Measurements from ENCODE around the gene CCDC15.
"Not testable (repeated sequence)": the region's sequence is repeated elsewhere in the genome, so short reads cannot be mapped to it uniquely, and the experiment has no call there.

CCDC15 gene

DNA sequence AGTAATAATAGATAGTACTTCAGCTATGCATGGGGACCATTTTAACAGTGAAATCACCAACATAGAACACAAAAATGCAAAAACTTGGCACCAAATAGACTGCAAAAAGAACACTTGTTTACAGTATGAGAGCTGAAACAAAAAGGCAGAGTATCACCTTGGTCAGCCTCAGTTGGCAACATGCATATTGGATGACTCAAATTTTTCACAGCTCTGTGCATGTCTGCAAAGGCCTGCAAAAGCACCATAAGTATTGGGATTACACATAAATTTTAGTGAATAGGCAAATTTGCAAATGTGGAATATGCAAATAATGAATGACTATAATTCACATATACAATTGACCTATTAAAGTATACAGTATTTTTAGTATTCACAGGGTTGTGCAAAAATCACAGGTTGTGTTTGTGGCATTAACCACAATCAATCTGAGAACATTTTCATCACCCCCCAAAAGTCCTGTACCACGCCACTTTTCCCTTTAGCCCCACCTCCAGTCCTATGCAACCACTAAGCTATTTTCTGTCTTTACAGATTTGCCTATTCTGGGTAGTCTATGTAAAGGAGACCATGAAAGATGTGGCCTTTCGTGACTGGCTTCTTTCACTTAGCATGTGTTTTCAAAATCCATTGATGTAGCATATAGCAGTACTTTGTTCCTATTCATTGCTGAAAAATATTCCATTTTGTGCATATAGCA lies 47.2 kb downstream of the CCDC15 start:
- DNase-seq: no peak

GRCh38 chr11:125001849-125002248 lies 47.8 kb downstream of the CCDC15 start:
- no peak for DNase-seq

DNA sequence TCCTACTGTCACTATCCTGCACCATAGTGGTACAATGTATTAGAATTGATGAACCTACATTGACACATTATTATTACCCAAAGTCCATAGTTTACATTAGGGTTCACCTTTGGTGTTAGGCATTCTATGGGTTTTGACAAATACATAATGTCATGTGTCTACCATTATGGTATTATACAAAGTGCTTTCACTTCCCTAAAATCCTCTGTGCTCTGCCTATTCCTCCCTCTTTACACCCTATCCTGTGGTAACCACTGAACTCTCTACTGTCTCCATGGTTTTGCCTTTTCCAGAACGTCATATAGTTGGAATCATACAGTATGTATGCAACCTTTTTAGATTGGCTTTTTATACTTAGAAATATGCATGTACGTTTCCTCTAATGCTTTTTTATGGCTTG lies 51.5 kb downstream of the CCDC15 start:
- no peak for DNase-seq

DNA sequence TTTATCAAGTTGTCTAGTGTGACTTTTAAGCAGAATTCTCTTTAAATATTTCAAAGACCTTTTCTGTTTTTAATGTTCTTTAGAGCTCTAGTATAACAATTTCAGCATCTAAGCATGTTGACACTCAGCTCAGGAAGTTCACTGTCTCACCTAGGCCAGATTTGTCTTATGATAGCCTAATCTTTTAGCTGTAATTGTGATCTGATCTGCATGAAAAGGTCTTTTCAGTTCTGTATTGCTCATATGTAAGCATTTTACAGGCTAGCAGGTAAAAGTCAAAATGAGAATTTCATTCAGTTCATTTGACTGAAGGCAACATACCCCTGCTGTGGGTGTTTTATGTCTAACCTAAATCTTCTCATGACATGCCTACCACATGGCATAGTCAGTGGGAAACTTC lies 62.4 kb downstream of the CCDC15 start:
- DNase-seq: no peak

GRCh38 chr11:125020342-125020741 lies 66.3 kb downstream of the CCDC15 start:
- no peak for DNase-seq

GRCh38 chr11:125022551-125022950 lies 68.5 kb downstream of the CCDC15 start:
- no peak for DNase-seq

DNA sequence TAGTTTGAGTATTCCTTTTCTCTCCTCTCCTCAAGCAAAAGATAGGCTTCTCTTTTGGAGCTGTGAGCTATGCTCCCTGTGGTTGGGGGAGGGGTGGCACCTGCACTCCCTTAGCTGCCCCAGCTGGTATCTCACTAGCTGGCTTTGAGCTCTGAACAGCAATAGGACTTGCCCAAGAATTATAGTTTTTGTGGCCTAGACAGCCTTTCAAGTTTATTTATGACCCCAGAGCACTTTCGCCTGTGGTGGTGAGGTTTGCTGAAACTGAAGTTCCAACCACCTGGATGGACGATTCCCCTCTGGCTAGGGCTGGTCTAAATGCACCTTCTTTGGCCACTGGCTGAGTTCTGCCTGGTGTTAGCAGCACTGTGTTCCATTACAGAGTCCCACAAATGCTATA lies 72.0 kb downstream of the CCDC15 start:
- DNase-seq: no peak

DNA sequence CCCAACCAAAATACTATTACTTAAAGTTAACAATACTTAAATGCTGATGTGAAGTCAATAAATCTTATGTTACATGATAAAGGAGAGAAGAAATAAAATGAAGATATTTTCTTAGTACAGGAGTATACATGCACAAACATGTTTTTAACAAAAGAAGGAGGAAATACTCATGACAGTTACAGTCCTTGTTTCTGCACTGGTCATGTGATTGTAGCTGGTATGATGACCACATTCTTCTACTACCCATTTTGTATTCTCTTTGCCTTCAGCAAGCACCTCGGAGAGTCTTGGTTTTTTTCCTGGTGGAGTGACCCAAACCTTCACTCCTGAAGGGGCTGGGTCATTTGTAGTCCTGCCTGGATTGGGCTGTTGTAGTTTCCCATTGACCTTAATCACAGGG lies 75.4 kb downstream of the CCDC15 start:
- not testable (repeated sequence) for DNase-seq

DNA sequence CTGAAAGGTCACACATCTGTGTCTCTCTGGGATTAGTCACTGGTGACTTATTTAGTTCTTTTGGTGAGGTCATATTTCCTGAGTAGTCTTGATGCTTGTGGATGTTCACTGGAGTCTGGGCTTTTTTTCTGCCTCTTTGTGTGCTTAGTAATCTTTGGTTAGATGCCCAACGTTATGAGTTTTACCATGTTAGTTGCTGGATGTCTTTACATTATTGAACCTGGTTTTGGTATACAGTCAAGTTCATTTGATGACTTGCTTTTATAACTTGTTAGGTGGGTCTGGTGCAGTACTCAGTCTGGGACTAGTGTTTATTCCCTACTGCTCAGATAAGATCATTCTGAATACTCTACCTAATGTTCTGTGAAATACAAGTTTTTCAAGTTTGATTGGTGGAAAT lies 82.9 kb downstream of the CCDC15 start:
- DNase-seq: no peak

GRCh38 chr11:125049164-125049792 lies 95.3 kb downstream of the CCDC15 start:
- no peak for DNase-seq

- DNase-seq: no peak
These were observed 98.0 kb downstream of the CCDC15 start for GRCh38 chr11:125052047-125052446.

GRCh38 chr11:125053167-125053566 lies 99.2 kb downstream of the CCDC15 start:
- DNase-seq: no peak

DNA sequence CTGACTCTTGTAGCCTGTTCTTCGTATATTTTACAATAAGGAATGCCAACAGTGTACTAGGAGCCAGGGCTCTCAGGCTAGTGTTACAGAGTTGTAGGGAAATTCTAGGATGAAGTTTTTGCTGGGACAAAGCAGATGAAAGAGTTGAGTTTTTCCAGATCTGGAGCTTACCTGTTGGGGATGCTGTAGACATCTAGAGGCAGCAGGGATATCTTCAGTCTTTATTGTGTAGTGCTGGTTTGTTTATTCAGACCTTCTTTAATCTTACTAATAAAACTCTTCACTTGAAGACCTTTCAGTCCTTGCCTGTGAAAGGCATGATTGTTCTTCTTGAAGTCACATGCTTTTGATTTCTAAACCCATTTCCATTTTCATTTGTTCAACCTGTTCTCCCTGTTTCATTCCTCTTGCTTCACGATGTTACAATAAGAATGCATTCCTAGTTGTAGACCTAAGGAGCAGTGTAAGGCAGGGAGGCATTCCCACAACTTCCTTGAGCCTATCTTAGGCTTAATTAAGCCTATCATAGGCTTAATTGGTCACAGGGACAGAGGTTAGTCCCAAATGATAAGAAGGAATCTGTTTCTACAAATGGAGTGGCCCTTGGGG lies 101.2 kb downstream of the CCDC15 start:
- DNase-seq: no peak

DNA sequence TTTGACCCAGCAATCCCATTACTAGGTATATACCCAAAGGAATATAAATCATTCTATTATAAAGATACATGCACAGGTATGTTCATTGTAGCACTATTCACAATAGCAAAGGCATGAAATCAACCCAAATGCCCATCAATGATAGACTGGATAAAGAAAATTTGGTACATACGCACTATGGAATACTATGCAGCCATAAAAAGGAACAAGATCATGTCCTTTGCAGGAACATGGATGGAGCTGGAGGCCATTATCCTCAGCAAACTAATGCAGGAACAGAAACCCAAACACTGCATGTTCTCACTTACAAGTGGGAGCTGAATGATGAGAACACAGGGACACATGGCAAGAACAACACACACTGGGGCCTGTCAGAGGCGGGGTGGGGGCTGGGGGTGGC lies 102.1 kb downstream of the CCDC15 start:
- DNase-seq: not testable (repeated sequence)

DNA sequence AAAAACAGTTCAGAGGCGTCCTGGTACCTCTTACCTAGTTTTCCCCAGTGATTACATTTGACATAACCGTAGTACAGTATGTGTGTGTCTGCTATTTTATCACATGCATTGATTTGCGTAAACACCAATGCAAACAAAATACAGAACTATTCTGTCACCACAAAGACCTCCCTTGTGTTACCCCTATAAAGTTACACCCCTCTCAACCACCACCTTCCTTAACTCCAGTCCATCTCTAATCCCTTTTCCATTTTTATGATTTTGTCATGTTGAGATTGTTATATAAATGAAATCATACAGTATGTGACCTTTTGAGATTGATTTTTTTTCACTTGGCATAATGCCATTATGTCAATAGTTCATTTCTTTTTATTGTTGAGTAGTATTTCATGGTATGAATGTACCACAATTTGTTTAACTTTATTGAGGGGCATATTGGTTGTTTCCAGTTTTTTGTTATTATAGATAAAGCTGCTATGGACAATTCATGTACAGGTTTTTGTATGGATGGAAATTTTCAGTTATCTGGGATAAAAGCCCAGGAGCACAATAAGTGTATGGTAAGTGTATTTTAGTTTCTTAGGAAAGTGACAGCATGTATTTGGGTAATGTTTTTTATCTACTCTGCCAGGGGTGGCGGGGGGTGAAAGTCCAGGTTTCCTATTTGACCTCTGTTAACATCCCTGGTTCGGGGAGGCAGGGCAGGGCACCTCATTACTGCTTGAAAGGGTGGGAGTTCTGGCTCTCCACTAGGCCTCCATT lies 103.1 kb downstream of the CCDC15 start:
- DNase-seq: no peak

- DNase-seq: no peak
These were observed 103.7 kb downstream of the CCDC15 start for GRCh38 chr11:125057693-125058016.

DNA sequence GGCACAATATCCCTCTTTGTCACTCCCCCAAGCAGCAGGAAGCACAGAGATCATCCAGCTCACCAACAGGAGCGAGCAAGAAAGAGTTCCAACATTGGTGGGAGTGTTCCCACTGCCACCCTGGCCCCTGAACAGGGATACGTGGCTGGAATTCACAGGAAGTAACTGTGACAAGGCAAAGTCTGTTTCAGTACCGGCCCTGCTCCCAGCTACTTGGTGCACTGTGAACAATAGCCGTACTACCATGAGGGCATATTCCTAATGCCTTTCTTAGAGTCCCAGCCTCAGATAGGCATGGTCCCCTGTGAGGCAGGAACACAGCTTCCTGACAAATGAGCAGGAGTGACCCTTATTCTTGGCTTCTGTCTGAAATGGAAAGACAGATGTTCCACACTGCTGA lies 107.3 kb downstream of the CCDC15 start:
- no peak for DNase-seq

- no peak for DNase-seq
These were observed 108.4 kb downstream of the CCDC15 start for GRCh38 chr11:125062218-125062930.

DNA sequence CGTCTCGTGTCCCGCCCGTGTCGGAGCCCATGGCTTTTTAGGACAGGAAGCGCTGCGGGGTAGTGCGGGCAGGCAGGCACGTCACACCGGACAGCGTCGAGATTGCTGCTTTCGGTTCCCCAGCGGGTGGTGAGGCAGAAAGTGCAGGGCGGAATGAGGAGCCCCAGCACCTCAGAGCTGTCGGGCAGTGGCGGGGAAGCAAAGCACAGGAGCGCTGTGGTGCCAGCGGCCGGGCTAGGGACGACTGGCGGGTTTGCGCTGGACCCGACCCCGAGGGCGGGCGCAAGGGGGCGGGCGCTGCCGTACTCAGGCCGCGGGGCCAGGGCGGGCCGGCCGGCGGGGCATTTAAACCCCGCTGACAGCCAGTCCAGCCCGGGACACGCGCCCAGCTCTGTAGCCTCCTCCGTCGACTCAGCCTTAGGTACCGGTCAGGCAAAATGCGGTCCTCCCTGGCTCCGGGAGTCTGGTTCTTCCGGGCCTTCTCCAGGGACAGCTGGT lies 109.0 kb downstream of the CCDC15 start, which contains the start of gene SLC37A2:
SLC37A2 (plus strand) TSS at position 375 of the 498 bp plus-strand sequence; CDS start at position 438, 63 bp downstream.
- DNase-seq: peak; percentile 75

GRCh38 chr11:125063429-125064043 lies 109.5 kb downstream of the CCDC15 start:
- DNase-seq: no peak

DNA sequence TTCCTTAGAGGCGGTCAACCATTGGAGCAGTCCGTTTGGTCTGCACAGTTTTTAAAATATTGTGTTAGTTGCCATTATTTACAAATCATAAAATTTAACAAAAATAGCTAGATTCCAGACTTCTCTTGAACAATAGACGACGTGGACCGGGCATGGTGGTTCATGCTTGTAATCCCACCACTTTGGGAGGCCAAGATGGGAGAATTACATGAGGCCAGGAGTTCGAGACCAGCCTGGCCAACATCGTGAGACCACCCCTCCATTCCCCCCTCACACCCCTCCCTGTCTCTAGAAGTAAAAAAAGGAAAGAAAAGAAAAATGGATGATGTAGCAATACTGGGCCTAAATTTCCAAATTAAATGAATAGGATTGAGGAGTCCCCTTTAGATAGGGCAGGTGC lies 110.1 kb downstream of the CCDC15 start:
- no peak for DNase-seq

- DNase-seq: no peak
These were observed 114.4 kb downstream of the CCDC15 start for GRCh38 chr11:125068368-125068767.
